ENCODE results near the gene PTPRK.
A peak's percentile ranks its signal among the peaks of the same experiment; 100 is the strongest.

DNA sequence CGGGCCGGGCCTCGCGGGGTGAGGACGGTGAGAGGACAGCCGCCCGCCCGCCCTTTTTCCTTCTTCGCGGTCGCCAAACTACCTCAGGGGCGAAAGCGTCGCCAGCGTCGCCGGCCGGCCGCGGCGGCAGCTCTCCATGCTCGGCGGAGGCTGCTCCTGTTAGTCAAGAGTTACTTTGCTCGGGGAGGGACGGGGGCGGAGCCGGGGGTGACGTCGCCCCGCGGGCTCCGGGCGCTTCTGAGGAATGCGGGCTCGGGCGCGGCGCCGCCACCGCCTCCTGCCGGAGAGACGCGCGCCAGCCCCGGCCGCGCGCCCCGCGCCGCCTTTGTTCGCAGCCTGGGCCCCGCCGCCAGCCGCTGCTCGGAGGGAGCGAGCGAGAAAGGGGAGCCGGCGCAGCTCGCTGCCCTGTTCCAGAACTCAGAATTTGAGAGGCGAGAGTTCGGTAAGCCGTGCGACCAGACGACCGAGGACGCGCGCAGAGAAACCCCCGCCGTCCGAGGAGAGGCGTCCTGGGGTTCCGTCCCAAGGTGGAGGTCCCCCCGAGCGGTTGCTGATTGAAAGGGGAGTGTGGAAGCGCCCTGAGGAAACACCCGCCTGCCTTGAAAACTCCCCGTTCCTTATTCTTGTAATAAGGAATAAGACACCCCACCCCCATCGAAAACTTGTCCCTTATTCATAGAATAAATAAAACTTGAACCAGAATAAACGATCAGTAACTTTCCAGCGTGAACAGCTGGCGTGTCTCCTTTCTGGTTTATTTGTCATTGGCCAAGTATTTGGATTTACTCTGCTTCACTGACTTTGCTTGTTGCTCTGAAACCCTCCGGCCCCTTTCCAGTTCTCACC is at the start of gene PTPRK:
- TF ChIP-seq POLR2A (IDR thresholded peaks at IDR 0.05): peak; percentile 97
- TF ChIP-seq, protein P1, sequence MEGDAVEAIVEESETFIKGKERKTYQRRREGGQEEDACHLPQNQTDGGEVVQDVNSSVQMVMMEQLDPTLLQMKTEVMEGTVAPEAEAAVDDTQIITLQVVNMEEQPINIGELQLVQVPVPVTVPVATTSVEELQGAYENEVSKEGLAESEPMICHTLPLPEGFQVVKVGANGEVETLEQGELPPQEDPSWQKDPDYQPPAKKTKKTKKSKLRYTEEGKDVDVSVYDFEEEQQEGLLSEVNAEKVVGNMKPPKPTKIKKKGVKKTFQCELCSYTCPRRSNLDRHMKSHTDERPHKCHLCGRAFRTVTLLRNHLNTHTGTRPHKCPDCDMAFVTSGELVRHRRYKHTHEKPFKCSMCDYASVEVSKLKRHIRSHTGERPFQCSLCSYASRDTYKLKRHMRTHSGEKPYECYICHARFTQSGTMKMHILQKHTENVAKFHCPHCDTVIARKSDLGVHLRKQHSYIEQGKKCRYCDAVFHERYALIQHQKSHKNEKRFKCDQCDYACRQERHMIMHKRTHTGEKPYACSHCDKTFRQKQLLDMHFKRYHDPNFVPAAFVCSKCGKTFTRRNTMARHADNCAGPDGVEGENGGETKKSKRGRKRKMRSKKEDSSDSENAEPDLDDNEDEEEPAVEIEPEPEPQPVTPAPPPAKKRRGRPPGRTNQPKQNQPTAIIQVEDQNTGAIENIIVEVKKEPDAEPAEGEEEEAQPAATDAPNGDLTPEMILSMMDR (IDR thresholded peaks at IDR 0.05): peak; percentile 31 to 62 (median 49)
- TF ChIP-seq EP300 (IDR thresholded peaks at IDR 0.05; ENCODE audit: low read depth): no peak
- peak; percentile 96 to 98 (median 96) for TF ChIP-seq POLR2AphosphoS5 (IDR thresholded peaks at IDR 0.05)

All from transverse colon (tissue), 4 donors.